Measurements from ENCODE around the gene P4HTM.
A peak's percentile ranks its signal among the peaks of the same experiment; 100 is the strongest.

Gene P4HTM

DNA sequence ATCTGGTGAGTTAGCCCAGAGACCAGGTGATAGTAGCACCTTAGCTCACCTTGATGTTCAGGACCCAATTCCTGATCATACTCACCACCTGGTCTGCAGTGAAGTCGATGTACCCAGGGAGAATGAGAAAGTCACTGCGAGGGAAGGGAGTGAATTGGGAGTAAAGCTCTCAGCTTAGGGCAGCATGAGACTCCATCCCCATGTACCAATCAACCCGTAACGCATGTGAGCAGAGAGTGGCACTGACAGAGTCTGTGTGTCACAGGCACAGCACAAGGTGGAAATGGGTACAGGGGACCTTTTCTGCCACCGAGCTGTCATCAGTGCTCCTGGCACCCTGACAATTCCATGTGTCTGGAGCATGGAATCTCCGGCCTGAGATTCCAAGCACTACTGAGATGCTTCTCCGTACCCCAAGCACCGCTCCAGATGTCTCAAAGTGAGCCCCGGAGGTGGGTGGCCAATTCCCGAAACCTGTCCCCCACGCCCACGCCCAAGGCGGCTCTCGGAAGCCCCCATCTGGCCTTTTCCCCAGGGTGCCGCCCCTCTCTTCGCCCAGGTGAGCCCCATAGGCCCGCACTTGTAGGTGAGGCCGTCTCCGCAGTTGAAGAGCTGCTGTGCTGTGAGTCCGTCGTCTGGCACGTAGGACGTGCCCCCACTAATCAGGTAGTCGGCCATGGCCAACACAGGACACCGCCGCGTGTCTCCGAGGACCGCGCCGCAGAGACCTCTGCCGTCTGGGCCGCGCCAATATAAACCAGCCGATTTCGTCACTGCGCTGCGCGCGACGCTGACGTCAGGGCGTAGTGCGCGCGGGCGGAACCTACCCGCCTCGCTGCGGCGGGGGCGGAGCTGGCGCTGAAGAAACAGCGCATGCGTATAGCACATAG is 38.9 kb downstream of the P4HTM start, which contains the start of gene IMPDH2:
IMPDH2 (minus strand) TSS at position 726 of the 890 bp plus-strand sequence; CDS start at position 678, 48 bp downstream.
- peak within 1 kb of the TSS; percentile 77 for H3K27ac ChIP-seq
- ChIA-PET POLR2A (ENCODE audit: low non-redundant PET) (interaction anchor here (0.6 to 1.2 kb wide), 2 partner anchors 22 to 63 kb away, joined by 3 to 5 read pairs; partner anchors contain the start of gene WDR6), CTCF (interaction anchor here (0.6 kb wide), 1 partner anchor 167 kb away, joined by 4 read pairs; no protein-coding TSS in a partner anchor)
- TF ChIP-seq, protein P1, sequence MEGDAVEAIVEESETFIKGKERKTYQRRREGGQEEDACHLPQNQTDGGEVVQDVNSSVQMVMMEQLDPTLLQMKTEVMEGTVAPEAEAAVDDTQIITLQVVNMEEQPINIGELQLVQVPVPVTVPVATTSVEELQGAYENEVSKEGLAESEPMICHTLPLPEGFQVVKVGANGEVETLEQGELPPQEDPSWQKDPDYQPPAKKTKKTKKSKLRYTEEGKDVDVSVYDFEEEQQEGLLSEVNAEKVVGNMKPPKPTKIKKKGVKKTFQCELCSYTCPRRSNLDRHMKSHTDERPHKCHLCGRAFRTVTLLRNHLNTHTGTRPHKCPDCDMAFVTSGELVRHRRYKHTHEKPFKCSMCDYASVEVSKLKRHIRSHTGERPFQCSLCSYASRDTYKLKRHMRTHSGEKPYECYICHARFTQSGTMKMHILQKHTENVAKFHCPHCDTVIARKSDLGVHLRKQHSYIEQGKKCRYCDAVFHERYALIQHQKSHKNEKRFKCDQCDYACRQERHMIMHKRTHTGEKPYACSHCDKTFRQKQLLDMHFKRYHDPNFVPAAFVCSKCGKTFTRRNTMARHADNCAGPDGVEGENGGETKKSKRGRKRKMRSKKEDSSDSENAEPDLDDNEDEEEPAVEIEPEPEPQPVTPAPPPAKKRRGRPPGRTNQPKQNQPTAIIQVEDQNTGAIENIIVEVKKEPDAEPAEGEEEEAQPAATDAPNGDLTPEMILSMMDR (conservative IDR thresholded peaks at IDR 0.05; ENCODE audit: low read depth): no peak
- DNase-seq (ENCODE audit: low spot score): peak; percentile 71

DNA sequence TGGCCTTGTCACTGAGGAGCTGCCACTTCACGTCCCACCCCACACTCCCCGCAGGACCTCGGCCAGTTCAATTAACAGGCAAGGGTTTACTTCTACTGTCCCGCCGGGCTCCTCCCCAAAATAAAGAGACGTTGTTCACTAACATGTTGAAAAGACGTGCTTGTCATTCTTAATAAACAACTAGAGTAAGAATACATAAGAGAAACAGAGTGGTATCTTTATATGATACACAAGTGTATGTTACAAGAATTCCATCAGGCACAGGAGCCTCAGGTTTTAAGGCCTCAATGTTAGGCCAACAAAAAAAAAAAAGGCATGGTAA is 39.5 kb downstream of the P4HTM start:
- ChIA-PET POLR2A (ENCODE audit: low non-redundant PET) (interaction anchor here (0.6 to 1.2 kb wide), 2 partner anchors 22 to 63 kb away, joined by 3 to 5 read pairs; partner anchors contain the start of gene WDR6), CTCF (no interaction called here)
- H3K27ac ChIP-seq: peak overlapping the region; percentile 77
- TF ChIP-seq, protein P1 (conservative IDR thresholded peaks at IDR 0.05; ENCODE audit: low read depth): no peak
- DNase-seq (ENCODE audit: low spot score): no peak

DNA sequence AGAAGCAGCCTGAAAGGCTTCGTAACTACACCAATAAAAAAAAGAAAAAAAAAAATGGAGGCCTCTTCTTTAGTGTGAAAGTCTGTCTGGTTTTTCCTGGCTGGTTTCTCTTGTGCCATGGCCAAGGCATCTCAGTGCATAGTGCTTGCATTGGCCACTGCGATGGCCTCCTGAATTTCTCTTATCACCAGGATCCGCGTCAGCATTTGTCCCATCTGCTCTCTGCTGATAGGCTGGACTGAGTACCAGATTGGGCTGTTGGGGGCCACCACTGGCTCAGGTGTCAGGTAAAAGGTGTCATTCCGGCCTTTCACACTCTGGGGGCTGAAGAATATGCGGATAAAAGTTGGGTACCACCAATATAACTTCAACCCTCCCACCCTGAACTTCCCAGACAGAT is 40.3 kb downstream of the P4HTM start:
- ChIA-PET POLR2A (ENCODE audit: low non-redundant PET) (no interaction called here), CTCF (no interaction called here)
- TF ChIP-seq, protein P1 (conservative IDR thresholded peaks at IDR 0.05; ENCODE audit: low read depth): no peak
- H3K27ac ChIP-seq: peak overlapping the region; percentile 54
- no peak for DNase-seq (ENCODE audit: low spot score)

DNA sequence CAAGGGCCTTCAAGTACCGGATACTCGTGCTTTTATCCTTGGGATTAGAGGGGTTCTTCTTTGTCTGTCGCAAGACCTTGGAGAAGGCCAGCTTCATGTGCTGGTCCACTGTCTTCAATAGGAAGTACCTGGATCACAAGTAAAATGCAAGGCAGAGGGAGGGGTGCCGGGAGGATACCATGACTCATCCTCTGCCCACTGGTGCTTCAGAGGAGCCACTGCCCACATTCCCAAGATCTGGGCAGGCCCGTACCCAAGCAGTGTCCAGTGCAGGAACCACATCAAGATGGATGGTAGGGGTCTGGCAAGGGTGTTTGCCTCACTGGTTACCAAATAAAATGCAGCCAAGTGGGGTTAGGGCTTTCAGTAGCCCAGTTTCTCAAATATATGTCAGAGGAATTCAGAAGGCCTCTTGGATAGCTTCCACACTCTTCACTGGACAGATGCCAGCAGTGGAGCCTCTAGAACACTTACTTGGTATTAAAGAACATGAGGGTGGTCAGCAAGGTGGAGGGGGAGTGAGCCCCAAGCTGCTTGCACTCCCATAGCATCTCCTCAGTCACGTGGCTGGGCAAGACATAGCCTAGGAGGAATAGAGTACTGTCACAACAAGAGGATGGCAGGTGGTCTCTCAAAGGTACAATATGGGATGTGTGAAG is 42.7 kb downstream of the P4HTM start:
- POLR2A ChIA-PET (ENCODE audit: low non-redundant PET): no interaction called here
- TF ChIP-seq, protein P1 (conservative IDR thresholded peaks at IDR 0.05; ENCODE audit: low read depth): no peak

DNA sequence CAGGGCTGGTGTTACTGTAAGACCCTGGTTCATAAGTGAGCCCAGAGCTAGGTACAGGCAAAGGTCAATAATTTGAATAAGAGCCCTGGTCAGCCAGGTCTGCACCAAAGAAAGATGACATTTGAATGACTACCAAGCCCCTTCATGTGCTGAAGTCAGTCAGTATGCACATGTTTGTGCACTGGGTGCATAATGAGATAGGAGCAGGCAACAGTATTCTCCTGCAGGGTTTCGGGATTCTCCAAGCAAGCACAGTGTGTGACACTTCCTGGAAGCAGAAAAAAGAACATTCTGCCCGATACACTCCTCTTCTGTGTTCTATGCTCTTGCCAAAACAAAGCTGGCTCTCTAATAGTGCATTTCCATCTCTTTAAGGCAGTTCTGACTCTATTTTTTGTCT is 44.6 kb downstream of the P4HTM start:
- ChIA-PET POLR2A (ENCODE audit: low non-redundant PET) (no interaction called here), CTCF (interaction anchor here (0.6 kb wide), 1 partner anchor 47 kb away, joined by 3 read pairs; no protein-coding TSS in a partner anchor)
- no peak for DNase-seq (ENCODE audit: low spot score)
- no peak overlapping the region for H3K27ac ChIP-seq
- TF ChIP-seq, protein P1 (conservative IDR thresholded peaks at IDR 0.05; ENCODE audit: low read depth): no peak

More for the DNA sequence above, 42.7 kb downstream of the P4HTM start:
- no peak for DNase-seq (ENCODE audit: low spot score)
- CTCF ChIA-PET: interaction anchor here (0.6 kb wide), 1 partner anchor 96 kb away, joined by 3 read pairs; no protein-coding TSS in a partner anchor
- H3K27ac ChIP-seq: peak overlapping the region; percentile 34

DNA sequence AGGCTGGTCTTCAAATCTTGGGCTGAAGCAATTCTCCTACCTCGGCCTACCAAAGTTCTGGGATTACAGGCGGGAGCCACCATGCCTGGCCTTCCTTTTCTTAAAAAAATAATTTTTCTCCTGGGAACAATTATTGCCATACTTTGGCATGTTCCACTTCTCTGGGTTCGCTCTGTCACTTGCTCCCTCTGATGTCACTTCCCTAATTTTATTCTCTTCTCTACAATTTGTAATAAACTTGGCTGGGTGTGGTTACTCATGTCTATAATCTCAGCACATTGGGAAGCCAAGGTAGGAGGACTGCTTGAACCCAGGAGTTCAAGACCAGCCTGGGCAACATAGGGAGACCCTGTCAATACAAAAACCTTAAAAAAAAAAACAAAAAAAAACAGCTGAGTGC is 45.2 kb downstream of the P4HTM start:
- no peak overlapping the region for H3K27ac ChIP-seq
- DNase-seq (ENCODE audit: low spot score): no peak
- TF ChIP-seq, protein P1 (conservative IDR thresholded peaks at IDR 0.05; ENCODE audit: low read depth): no peak
- POLR2A ChIA-PET (ENCODE audit: low non-redundant PET): no interaction called here
- CTCF ChIA-PET: no interaction called here
